GM18517 (cell line): Measurements from ENCODE around the gene NTMT2.
"Not testable (repeated sequence)": the region's sequence is repeated elsewhere in the genome, so short reads cannot be mapped to it uniquely, and the experiment has no call there.

Source experiments
- ATAC-seq: cut with Tn5 transposase; IDR thresholded peaks from one replicate; pipeline ENCODE4 v1.9.1; 2021; ENCODE audit warnings: mild to moderate bottlenecking, moderate library complexity; ENCODE audit not compliant: unreplicated experiment

The NTMT2 gene

GRCh38 chr1:170145770-170146676 is at the start of gene NTMT2:
TSS of gene NTMT2 (plus strand) at chr1:170145959. CDS start at chr1:170146108, 149 bp downstream.
- ATAC-seq = no peak

GRCh38 chr1:170095976-170096748 is 49.6 kb upstream of the NTMT2 start:
- ATAC-seq = no peak

- no peak for ATAC-seq
Measured at GRCh38 chr1:170096806-170097340, 48.9 kb upstream of the NTMT2 start.

DNA sequence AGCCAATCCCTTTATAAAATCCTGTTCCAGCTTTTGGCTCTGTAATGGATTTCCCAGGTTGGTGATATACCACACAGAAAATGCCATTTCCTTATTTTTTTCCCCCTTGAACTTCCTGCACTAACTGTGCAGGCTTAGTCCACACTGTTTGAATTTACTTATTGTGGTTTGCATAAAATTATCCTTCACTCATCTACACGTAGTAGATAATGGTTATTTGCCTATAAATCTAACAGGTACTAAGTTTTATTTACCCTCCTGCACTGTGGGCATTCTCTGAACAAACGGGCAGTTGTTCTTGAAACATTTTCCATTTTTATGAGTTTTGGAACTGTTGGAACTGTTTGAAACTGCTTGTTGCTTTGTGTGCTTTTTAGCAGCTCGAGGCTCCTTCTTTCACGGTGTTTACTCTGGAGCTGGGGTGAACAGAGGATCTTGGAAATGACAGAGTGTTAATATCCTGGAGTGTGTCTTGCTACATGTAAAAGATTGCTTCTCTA is 48.3 kb upstream of the NTMT2 start:
- no peak for ATAC-seq

- not testable (repeated sequence) for ATAC-seq
Measured at GRCh38 chr1:170113140-170113539, 32.6 kb upstream of the NTMT2 start.

- ATAC-seq = no peak
Measured at GRCh38 chr1:170114906-170115305, 30.9 kb upstream of the NTMT2 start.

GRCh38 chr1:170122366-170122765 is 23.4 kb upstream of the NTMT2 start:
- no peak for ATAC-seq

GRCh38 chr1:170125269-170125668 is 20.5 kb upstream of the NTMT2 start:
- ATAC-seq = no peak

DNA sequence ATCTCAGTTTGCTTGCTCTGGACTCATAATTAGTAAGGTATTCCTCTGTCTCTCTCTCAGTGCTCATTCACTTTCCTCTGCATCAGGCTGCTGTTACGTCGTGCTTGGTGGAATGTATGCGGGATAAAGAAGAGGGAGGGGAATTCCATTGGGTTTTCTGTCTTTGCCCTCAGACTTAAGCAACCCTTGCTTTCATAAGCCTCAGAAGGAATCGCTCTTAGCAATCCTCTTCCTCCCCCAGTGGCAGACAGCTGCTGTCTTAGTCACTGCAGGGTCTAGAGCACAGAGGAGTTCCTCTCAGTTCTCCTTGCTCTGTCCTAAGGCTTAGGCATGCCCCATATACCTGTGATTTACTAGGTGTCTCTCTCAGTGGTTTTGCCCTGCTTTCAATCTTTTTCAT is 19.1 kb upstream of the NTMT2 start:
- peak; percentile 77 for ATAC-seq

DNA sequence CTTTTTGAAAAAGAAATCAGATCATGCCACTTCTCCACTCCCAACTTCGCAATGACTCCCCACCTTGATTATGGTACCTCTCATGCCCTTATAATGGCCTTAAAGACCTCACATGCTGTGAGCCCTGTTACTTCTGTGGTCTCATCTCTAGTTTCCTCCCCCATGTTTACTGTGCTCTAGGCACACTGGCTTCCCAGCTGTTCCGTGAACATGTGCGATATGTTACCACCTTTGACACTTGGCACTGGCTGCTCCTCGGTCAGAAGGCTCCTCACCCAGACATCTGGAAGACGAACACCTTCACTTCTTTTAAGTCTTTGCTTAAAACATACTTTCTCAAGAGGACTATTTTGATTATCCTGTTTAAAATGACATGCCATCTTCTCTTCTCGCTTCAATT is 14.3 kb upstream of the NTMT2 start:
- ATAC-seq = no peak

GRCh38 chr1:170131984-170132383 is 13.8 kb upstream of the NTMT2 start:
- ATAC-seq = no peak

GRCh38 chr1:170133766-170134495 is 11.8 kb upstream of the NTMT2 start:
- ATAC-seq = no peak

GRCh38 chr1:170134521-170134920 is 11.2 kb upstream of the NTMT2 start:
- ATAC-seq = no peak

DNA sequence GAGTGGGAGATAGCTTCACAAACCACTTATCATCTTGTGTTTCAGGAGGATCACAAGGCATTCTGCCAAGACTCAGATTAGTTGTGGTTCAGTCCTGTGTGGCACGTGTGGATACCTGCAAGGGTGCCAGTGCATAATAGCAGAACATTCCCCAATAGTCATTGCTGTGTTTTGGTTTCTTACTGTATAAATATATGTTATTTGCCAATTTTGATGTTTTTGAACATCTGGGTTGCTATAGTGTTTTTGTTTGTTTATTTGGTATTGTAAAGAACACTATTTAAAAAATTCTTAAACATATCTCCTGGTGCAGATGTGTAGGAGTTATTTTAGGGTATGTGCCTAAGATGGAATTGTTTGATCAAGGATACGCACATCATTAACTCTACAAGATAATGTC is 5.4 kb upstream of the NTMT2 start:
- no peak for ATAC-seq

- ATAC-seq = no peak
Measured at GRCh38 chr1:170145061-170145460, 698 bp upstream of the NTMT2 start.

- ATAC-seq = no peak
Measured at GRCh38 chr1:170146720-170147263, 1.0 kb downstream of the NTMT2 start.

GRCh38 chr1:170149241-170149640 is 3.5 kb downstream of the NTMT2 start:
- no peak for ATAC-seq

DNA sequence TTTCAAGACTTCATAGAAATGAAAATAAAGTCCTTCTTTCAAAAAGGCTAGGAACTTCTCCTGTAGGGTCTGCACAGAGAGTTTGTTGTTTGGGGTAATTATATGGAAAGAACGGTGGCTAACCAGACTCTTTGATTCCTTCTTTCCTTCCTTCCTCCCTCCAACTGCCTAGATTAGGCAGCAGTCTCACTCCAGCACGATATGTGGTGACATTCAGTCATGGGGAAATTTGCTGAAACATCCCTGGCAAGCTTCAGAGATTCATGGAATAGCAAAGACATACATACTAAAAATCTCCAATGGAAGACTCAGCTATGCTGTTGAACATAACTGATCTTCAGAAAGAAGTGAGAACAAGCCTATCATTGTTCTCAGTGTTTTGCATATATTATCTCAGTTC is 4.3 kb downstream of the NTMT2 start:
- ATAC-seq = no peak

DNA sequence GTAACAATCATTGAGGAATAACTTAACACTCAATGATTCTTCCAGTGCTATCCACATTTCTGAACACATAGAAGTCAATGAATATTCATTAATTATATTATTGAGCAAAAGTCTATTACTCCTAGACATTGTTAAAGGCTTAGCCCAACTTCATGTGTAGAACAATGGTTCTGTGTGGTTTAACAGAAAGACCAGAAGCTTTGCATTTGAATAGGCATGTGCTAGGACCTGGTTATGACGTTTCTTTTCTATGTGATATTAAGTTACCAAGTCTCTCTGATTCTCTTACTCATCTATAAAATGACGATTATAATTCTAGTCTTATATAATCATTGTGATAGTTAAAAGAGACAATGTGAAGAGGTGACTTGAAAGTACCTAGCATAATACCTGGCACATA is 5.2 kb downstream of the NTMT2 start:
- ATAC-seq = no peak

- ATAC-seq = no peak
Measured at GRCh38 chr1:170153417-170153816, 7.7 kb downstream of the NTMT2 start.

- no peak for ATAC-seq
Measured at GRCh38 chr1:170155055-170155454, 9.3 kb downstream of the NTMT2 start.
